HFFc6 (cell line): Measurements from ENCODE around the gene STAM2. TPM values are rescaled to one million over a fixed set of nuclear protein-coding genes. Genes with fewer than 3 reads are reported as not detected.
"Not testable (repeated sequence)": the region's sequence is repeated elsewhere in the genome, so short reads cannot be mapped to it uniquely, and the experiment has no call there.

ENCODE experiments used
- DNase-seq: peaks from one replicate; pipeline ENCODE4 v3.0.0-alpha.2; 2018
- H3K27ac Mint-ChIP-seq: 2 replicates; pipeline ENCODE4 v1.8.0; 2020; ENCODE audit warnings: mild to moderate bottlenecking, mixed read lengths
- H3K27me3 Mint-ChIP-seq: 2 replicates; pipeline ENCODE4 v1.8.0; 2021; ENCODE audit warnings: mild to moderate bottlenecking, moderate library complexity, mixed read lengths; ENCODE audit not compliant: insufficient read depth
- H3K36me3 Mint-ChIP-seq: 2 replicates; pipeline ENCODE4 v1.8.0; 2021; ENCODE audit warnings: low read depth, mixed read lengths
- H3K4me1 Mint-ChIP-seq: 2 replicates; pipeline ENCODE4 v1.8.0; 2020; ENCODE audit warnings: low read depth, mixed read lengths
- H3K4me3 Mint-ChIP-seq: 2 replicates; pipeline ENCODE4 v1.8.0; 2020; ENCODE audit warnings: mild to moderate bottlenecking, moderate library complexity, mixed read lengths
- H3K9me3 Mint-ChIP-seq: 2 replicates; pipeline ENCODE4 v1.8.0; 2020; ENCODE audit warnings: mild to moderate bottlenecking, mixed read lengths
- CTCF ChIP-seq: fragments of 200-600 bp; sonication (generic); IDR thresholded peaks from 2 replicates; pipeline ENCODE4 v1.5.0; 2021; ENCODE audit warnings: antibody characterized with exemption, mild to moderate bottlenecking
- total RNA-seq, 6 experiments: library from RNA; stranded (reverse); fragmentation: NEBNext Ultra II Directional; extraction: Animal tissue kit (Norgen Biotek cat#: 25700); gene quantifications; 2 replicates in 1 of 6; 3 replicates in 5 of 6; pipeline ENCODE4 v1.2.3, GENCODE V29; 2021

The STAM2 gene
- total RNA-seq, 6 experiments from 2014 or later = 33.4 to 40.3 (median 38.5) TPM

GRCh38 chr2:152175012-152175367 is 573 bp downstream of the STAM2 start:
- TF ChIP-seq CTCF = no peak
- DNase-seq = no peak
- peak overlapping the region; percentile 100 for H3K27ac Mint-ChIP-seq
- H3K9me3 Mint-ChIP-seq = no peaks in the 10 kb centered on the region
- peaks cover 1% of the 10 kb centered on the region for H3K27me3 Mint-ChIP-seq
- H3K4me3 Mint-ChIP-seq = peak overlapping the region; percentile 97
- H3K4me1 Mint-ChIP-seq = peaks cover 40% of the 10 kb centered on the region
- H3K36me3 Mint-ChIP-seq = peaks cover 4% of the 10 kb centered on the region; the same call in 1 of the 2 replicates

- Mint-ChIP-seq H3K27me3 (no peaks in the 10 kb centered on the region), H3K9me3 (no peaks in the 10 kb centered on the region), H3K36me3 (peaks cover 4% of the 10 kb centered on the region; the same call in 1 of the 2 replicates), H3K27ac (peak overlapping the region; percentile 100), H3K4me3 (peak overlapping the region; percentile 97), H3K4me1 (peaks cover 43% of the 10 kb centered on the region)
- TF ChIP-seq CTCF = no peak
- DNase-seq = no peak
Observed at GRCh38 chr2:152174574-152174973, 989 bp downstream of the STAM2 start.

- no peaks in the 10 kb centered on the region for H3K27me3 Mint-ChIP-seq
- H3K27ac Mint-ChIP-seq = peak overlapping the region; percentile 33; the same call in 1 of the 2 replicates
- no peaks in the 10 kb centered on the region for H3K9me3 Mint-ChIP-seq
- no peak for TF ChIP-seq CTCF
- H3K4me3 Mint-ChIP-seq = peak overlapping the region; percentile 97
- peaks cover 50% of the 10 kb centered on the region for H3K4me1 Mint-ChIP-seq
- peaks cover 4% of the 10 kb centered on the region; the same call in 1 of the 2 replicates for H3K36me3 Mint-ChIP-seq
- DNase-seq = no peak
Observed at GRCh38 chr2:152173831-152174230, 1.7 kb downstream of the STAM2 start.

DNA sequence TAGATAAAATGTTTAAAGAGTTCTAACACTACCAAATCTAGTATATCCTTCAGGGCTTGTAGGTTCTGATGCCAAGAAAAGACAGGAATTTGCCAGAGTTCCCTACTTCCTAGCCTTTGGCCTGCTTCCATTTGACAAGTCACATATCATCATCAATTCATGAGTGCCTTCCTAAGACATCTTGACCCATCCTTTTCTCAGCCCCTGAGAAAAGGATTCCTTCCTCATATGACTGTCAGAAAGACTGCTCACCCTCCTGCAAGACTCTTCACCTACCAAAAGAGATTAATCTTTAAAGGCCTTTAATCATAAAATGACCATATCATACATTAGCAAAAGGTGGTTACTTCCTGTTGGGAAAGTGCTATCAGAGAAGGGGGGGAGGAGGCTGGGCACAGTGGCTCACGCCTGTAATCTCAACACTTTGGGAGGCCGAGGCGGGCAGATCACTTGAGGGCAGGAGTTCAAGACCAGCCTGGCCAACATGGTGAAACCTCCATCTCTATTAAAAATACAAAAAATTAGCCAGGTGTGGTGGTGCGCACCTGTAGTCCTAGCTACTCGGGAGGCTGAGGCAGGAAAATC is 3.3 kb downstream of the STAM2 start:
- not testable (repeated sequence) for H3K4me3 Mint-ChIP-seq, H3K36me3 Mint-ChIP-seq, H3K9me3 Mint-ChIP-seq, H3K27me3 Mint-ChIP-seq
- peak overlapping the region; percentile 59 for H3K27ac Mint-ChIP-seq
- peak; percentile 6 for DNase-seq
- peaks cover 58% of the 10 kb centered on the region for H3K4me1 Mint-ChIP-seq

- TF ChIP-seq CTCF = no peak
- Mint-ChIP-seq H3K4me1 (peaks cover 61% of the 10 kb centered on the region), H3K36me3 (peaks cover 4% of the 10 kb centered on the region; the same call in 1 of the 2 replicates), H3K9me3 (no peaks in the 10 kb centered on the region), H3K27me3 (no peaks in the 10 kb centered on the region), H3K27ac (peak overlapping the region; percentile 59), H3K4me3 (no peak overlapping the region)
- DNase-seq = no peak
Observed at GRCh38 chr2:152171718-152172117, 3.8 kb downstream of the STAM2 start.

DNA sequence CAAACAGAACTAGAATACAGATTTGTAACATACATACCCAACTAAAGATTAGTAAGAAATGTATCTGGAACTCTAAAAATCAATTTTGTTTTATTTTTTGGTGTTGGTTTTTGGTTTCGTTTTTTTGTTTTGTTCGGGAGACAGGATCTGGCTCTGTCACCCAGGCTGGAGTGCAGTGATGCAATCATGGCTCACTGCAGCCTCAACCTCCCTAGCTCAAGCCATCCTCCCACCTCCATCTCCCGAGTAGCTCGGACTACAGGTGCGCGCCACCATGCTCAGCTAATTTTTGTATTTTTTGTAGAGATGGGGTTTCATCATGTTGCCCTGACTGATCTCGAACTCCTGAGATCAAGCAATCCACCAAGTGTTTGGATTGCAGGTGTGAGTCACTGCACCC is 6.4 kb downstream of the STAM2 start:
- H3K36me3 Mint-ChIP-seq, H3K9me3 Mint-ChIP-seq, H3K27me3 Mint-ChIP-seq, DNase-seq: not testable (repeated sequence)
- peaks cover 58% of the 10 kb centered on the region for H3K4me1 Mint-ChIP-seq
- H3K27ac Mint-ChIP-seq = peak overlapping the region; percentile 63; the same call in 1 of the 2 replicates
- peak overlapping the region; percentile 52; the same call in 1 of the 2 replicates for H3K4me3 Mint-ChIP-seq

DNA sequence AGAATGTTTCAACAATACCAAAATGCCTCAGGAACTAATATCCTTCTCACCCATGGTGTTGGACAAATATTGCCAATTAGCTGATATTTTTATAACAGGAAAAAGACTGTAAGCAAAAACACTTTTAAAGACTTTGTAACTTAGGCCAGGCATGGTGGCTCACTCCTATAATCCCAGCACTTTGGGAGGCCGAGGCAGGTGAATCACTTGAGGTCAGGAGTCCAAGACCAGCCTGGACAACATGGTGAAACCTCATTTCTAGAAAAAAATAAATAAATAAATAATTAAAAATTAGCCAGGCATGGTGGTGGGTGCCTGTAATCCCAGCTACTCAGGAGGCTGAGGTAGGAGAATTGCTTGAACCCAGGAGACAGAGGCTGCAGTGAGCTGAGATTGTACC is 8.1 kb downstream of the STAM2 start:
- Mint-ChIP-seq H3K4me1 (peaks cover 45% of the 10 kb centered on the region), H3K4me3 (peak overlapping the region; percentile 67; the same call in 1 of the 2 replicates), H3K27ac (peak overlapping the region; percentile 67)
- H3K36me3 Mint-ChIP-seq, DNase-seq, H3K9me3 Mint-ChIP-seq, H3K27me3 Mint-ChIP-seq: not testable (repeated sequence)
